CD4-positive, alpha-beta T cell treated with Interleukin-17A for 1 hour (primary cell): ENCODE data around the gene MPEG1.
A peak's percentile ranks its signal among the peaks of the same experiment; 100 is the strongest.

ENCODE experiments used
- DNase-seq: peaks from one replicate; pipeline ENCODE4 v3.0.0-alpha.2; 2020

Gene MPEG1

DNA sequence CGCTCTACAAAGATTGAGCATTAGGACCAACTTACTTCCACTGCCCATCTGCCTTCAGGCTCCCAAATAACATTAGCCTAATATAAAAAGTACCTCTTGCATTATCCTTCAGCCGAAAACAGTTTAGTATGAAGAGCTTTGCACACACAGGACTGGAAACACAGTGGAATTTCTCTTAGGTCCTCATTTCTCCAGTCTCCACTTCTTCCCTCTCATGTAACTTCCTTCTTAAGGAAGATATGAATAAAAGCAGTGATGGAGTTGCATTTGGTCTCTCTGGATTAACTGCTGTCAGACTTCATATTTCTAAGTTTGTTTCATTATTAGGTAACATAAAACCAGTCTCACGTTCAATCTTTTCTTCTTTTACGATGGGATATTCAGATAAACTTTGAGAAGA, 5.6 kb upstream of the MPEG1 start:
- DNase-seq = no peak

DNA sequence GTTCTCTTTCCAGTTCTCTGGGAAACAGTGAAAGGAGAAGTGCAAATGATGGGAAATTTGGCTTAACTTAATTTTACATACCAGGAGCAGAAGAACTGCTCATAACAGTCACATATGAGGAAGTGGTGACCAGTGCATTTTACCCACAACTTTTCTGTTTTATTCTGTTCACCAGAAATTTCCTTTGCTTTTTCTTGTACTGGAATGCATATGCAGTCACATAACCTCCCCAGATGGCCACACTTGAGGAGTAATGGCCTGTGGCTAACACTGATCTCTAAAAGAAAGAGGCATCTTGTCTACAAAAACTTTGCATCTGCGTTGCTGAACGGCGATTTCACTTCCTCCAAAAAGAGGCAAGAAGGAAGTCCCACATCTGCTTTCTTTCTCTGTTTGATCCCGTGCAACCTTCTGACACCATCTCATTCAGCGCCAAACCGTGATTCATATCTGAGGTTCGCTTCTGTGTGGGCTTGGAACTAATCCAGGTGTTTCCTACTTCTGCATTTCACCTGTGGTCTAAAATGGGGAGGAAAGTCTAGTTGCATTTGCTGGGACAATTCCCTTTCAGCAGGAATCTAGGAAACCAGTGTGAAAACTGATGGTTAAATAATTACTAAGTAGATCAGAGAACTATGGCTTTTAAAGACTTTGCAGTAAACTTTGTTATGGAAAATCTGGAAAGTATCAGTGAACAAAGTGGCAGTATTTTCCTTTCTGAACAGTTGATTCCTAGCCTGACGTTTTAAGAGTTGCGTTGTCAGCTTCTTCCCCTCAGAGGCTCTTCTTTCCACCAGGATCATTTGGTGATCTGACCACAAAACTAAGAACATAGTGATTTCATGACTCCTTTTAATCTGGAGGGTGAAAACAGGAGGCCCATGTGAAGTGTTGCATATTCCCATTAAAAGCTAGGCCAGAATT, 4.2 kb upstream of the MPEG1 start:
- DNase-seq = peak; percentile 33

- no peak for DNase-seq
These were observed 1.6 kb upstream of the MPEG1 start for GRCh38 chr11:59214141-59214893.

DNA sequence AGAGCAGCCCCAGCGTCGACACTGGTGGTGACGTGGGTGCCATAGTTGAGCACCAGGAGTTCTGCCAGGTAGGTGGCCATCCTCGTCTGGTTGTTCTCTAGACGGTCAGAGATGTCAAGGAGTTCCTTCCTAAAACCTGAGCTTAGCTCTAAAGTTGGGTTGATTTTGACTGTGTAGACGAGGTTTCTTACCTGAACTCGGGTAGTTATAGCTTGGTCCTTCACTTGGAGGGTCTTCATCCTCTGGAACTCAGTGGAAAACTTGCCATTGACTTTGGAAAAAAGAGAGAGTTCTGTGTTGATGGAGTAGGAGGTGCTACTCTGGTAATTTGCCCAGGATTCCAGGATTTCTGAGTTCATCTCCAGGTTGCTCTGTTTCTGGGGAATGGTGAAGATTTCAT, 505 bp downstream of the MPEG1 start:
- no peak for DNase-seq

DNA sequence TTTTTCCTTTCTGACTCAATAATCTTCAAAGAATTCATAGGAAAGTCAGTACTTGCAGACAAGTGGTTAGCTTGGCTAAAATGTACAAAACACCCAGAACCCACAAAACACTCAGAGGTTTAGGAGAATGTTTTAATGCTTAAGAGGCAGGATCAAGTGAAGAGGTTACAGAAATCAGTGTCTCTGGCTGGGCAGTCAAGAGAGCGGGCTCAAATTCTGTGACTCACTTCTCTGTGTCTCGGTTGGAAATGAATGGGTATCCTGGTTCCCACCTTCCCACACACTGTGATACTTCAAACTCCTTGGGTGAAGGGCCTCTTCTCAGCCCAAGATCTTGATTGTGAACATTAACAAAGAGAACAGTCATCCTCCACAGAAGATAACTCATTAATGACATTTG, 3.8 kb downstream of the MPEG1 start:
- no peak for DNase-seq

- peak; percentile 64 for DNase-seq
These were observed 4.7 kb downstream of the MPEG1 start for GRCh38 chr11:59207988-59208451.

DNA sequence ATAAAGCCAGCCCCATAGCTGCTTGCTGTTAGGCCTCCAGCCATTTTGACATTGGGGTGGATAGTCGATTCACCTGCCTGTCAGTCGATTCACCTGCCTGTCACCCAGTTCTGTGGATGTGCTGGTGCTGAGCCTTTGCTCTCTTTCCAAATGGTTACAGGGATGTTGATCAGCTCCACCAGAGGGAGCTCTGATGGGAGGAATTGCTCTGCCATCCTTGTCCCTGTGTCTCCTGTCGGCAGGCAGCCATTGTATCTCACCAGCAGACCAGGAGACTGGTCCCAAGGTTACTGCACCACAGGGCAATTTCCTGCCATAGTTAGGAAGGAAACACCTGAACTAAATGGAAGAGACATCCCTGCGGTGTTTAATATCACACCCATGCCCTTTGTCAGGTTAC, 6.1 kb downstream of the MPEG1 start:
- peak; percentile 7 for DNase-seq

GRCh38 chr11:59205648-59206047, 7.1 kb downstream of the MPEG1 start:
- no peak for DNase-seq

- DNase-seq = no peak
These were observed 8.0 kb downstream of the MPEG1 start for GRCh38 chr11:59204746-59205145.

- no peak for DNase-seq
These were observed 11.4 kb downstream of the MPEG1 start for GRCh38 chr11:59201353-59201752.

GRCh38 chr11:59200423-59200746, 12.3 kb downstream of the MPEG1 start:
- no peak for DNase-seq

GRCh38 chr11:59199546-59200422, 12.9 kb downstream of the MPEG1 start:
- DNase-seq = peak; percentile 20

DNA sequence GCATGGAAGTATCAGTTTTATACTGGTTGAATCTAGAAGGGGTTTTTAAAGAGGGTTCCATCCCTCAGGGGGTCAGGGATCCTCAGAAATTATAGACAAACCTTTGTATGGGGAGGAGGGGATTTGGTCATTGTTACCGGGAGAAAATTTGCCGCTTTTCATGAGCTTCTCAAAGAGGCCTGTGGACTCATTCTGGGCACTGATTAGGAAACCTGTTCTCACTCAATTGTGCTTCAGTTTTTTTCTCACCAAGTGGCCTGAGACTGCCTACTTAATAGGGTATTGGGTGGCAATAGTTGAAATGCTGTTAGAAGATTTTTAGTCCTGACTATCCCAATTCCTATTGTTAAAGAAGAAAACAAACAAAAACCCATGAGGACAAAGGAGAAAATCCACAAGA, 14.0 kb downstream of the MPEG1 start:
- DNase-seq = no peak

GRCh38 chr11:59197991-59198390, 14.7 kb downstream of the MPEG1 start:
- DNase-seq = no peak

DNA sequence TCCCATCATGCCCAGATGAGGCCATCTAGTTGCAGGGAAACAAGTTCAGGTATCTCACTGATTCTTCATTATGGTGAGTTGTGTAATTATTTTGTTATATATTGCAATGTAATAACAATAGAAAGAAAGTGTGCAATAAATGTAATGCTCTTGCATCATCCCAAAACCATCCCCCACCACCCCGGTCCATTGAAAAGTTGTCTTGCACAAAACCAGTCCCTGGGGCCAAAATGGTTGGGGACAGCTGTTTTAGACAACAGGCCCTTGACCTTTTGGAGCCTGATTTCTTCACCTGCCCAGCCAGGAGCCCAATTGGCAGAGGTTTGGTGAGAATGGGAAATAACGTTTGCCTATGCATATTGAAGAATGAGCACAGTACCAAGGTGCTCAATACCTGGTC, 15.9 kb downstream of the MPEG1 start:
- DNase-seq = no peak

DNA sequence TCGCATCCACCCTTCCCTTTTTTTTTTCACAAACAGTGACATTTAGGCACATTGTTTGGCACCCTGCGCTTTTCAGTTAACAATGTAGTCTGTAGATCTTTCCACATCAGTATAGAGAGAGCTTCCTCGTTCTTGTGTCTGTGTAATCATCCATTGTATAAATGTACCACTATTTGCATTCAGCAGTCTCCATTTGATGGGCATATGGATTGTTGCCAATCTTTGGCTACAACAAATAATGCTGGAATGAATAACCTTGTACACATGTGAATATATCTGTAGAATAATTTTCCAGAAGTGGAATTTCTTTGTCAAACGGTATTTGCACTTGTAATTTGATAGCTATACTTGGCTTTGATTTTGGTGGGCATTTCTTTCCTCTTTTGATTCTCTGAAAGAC, 17.1 kb downstream of the MPEG1 start:
- no peak for DNase-seq

- DNase-seq = no peak
These were observed 19.1 kb downstream of the MPEG1 start for GRCh38 chr11:59193587-59194130.

DNA sequence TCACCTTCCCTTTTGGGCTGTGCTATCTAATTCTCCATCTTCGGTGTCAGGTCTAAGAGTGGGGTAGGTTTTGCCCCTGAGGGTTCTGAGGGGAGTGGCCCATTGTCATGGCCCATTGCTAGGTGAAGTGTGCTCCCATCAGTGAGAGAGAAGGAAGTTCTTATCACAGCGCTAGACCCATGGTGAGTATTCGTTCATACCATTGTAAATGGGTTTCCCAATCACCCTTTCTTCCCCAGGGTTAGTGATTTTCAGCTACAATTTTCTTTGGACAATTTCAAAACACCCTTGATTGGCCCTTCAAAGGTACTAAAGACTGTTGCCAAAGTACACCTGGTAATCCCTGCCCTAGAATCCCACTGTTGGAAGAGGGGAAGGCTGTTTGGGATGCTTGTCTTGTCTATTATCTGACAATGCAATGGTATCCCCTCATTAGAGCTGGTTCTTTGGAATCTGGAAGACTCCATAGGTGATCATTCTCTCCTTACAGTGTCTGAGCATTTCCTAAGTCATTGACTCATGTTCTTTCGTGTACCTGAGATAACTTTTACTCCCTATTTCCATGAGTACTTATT, 20.2 kb downstream of the MPEG1 start:
- no peak for DNase-seq

DNA sequence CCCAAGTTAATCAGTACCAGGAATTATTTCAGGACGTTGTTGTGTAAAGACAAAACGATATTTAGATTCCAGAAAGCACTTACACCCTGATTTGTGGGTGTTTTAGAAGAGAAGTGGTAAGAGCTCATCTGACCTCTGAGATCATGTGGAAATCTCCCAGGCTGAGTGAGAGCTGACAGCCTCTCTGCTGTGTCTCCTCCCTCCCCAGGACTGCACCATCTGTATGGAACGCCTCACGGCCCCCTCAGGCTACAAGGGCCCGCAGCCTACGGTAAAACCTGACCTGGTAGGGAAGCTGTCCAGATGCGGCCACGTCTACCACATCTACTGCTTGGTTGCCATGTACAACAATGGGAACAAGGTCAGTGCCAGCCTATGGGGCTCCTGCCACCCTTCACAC, 20.8 kb downstream of the MPEG1 start:
- no peak for DNase-seq

GRCh38 chr11:59191095-59191494, 21.6 kb downstream of the MPEG1 start:
- no peak for DNase-seq

- no peak for DNase-seq
These were observed 22.7 kb downstream of the MPEG1 start for GRCh38 chr11:59189986-59190385.

- no peak for DNase-seq
These were observed 23.8 kb downstream of the MPEG1 start for GRCh38 chr11:59188954-59189353.

DNA sequence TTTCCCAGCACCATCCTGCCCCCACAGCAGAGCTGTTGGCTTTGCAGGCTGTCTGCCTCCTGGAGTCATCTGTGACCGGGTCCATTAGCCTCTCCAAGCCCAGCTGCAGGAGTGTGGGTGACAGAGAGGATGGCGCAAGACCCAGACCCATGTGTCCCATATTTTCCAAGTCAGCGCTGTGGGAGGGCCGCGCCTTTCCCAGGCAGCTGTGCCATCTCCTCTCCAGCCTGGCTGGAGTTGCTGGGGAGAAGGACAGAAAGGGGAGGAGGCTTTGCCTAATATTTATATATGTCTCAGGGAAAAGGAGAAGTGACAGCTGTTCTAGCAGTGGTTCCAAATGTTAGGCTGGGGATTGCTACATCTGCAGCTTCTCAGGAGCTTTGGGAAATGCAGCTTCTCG, 25.1 kb downstream of the MPEG1 start:
- no peak for DNase-seq
